Spleen (tissue), 7 donors: ENCODE data around the gene SPIRE2.

Experiments used
- POLR2AphosphoS5 ChIP-seq, 3 donors: sonication (generic); formaldehyde crosslinking; IDR thresholded peaks; one replicate each; pipeline ENCODE4 v1.5.1; 2017; ENCODE audit warnings: antibody characterized with exemption in 3 of 3
- TF ChIP-seq, protein P1 (sequence below), 11 experiments: fragments of 200-600 bp in 7 of 11; fragments of 450-650 bp in 4 of 11; sonication (generic) in 4 of 11; IDR thresholded peaks in 8 of 11; conservative IDR thresholded peaks in 3 of 11; 1 replicate in 7 of 11; 2 replicates in 4 of 11; pipeline versions ENCODE4 v1.4.0 to v1.8.0; 2016 to 2021; ENCODE audit warnings: antibody characterized with exemption in 11 of 11, inconsistent platforms in 4 of 11, mild to moderate bottlenecking in 1 of 11
- donor health status: DM: no; HTN: no; CAD: no; lungs with moderate emphysema.
- donor health status: DM: no; HTN: no; CAD: no.
- donor health status: DM: no; HTN: no; CAD: no.

DNA sequence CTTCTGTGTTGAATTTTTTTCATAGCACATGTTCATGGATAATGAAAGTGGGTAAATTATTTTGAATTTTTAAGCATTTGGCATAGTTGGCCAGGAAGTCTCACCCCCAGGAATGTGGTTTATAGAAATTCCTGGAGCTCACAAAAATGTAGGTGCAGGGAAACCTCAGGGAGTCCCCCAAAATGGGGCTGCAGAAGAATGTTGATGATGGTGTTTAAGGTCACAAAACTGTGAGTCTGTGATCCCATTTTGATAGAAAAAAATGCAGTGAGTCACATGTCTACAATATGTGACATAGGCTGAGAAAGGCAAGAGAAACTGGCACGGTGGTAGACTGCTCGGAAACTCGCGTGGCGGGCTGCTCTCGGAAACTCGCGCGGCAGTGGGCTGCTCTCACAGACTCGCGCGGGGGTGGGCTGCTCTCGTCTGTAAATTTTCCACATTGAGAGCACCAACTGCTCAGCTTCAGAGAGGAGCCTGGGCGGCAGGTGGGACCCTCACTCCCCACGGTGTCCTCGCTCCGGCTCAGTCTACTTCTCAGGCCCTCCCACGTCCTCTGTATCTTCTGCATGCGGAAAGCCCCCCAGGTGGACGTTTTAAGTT, 71.7 kb downstream of the SPIRE2 start:
- TF ChIP-seq, protein P1, sequence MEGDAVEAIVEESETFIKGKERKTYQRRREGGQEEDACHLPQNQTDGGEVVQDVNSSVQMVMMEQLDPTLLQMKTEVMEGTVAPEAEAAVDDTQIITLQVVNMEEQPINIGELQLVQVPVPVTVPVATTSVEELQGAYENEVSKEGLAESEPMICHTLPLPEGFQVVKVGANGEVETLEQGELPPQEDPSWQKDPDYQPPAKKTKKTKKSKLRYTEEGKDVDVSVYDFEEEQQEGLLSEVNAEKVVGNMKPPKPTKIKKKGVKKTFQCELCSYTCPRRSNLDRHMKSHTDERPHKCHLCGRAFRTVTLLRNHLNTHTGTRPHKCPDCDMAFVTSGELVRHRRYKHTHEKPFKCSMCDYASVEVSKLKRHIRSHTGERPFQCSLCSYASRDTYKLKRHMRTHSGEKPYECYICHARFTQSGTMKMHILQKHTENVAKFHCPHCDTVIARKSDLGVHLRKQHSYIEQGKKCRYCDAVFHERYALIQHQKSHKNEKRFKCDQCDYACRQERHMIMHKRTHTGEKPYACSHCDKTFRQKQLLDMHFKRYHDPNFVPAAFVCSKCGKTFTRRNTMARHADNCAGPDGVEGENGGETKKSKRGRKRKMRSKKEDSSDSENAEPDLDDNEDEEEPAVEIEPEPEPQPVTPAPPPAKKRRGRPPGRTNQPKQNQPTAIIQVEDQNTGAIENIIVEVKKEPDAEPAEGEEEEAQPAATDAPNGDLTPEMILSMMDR (IDR thresholded peaks at IDR 0.05 in 8 of 11, conservative IDR thresholded peaks at IDR 0.05 in 3 of 11), result no peak
- TF ChIP-seq POLR2AphosphoS5 (IDR thresholded peaks at IDR 0.05), result no peak
